ENCODE measurements around the gene PANK4.

DNA sequence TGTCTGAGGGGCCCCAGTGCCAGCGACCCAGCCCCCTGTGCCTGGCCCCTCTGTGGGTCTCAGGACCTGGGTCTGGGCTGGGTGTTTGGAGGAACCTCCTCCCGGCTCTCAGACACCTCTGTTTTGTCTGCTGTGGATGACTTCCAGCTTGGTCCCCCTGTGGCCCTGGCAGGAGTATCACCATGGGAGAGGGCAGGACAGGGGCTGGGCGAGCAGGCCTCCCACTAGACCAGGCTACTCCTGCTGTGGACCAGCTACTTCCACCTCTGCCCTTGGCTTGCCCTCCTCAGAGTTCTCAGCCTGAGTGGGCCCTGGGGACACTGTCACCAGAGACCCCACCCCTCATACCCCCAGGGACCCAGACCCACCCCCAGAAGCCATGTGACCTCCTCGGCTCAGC is 28.5 kb downstream of the PANK4 start:
- TF ChIP-seq, protein P1, sequence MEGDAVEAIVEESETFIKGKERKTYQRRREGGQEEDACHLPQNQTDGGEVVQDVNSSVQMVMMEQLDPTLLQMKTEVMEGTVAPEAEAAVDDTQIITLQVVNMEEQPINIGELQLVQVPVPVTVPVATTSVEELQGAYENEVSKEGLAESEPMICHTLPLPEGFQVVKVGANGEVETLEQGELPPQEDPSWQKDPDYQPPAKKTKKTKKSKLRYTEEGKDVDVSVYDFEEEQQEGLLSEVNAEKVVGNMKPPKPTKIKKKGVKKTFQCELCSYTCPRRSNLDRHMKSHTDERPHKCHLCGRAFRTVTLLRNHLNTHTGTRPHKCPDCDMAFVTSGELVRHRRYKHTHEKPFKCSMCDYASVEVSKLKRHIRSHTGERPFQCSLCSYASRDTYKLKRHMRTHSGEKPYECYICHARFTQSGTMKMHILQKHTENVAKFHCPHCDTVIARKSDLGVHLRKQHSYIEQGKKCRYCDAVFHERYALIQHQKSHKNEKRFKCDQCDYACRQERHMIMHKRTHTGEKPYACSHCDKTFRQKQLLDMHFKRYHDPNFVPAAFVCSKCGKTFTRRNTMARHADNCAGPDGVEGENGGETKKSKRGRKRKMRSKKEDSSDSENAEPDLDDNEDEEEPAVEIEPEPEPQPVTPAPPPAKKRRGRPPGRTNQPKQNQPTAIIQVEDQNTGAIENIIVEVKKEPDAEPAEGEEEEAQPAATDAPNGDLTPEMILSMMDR (IDR thresholded peaks at IDR 0.05) = no peak
- no peak for TF ChIP-seq POLR2A (IDR thresholded peaks at IDR 0.05)

Measured in testis (tissue), 2 donors.